Ishikawa (cell line): ENCODE measurements around the gene MID1.

Experiments
- CEBPB ChIP-seq: IDR thresholded peaks from 2 replicates; pipeline ENCODE4 v1.6.1; 2012
- CREB1 ChIP-seq: IDR thresholded peaks from 2 replicates; pipeline ENCODE4 v1.6.1; 2012; ENCODE audit warnings: low read depth
- EGR1 ChIP-seq: IDR thresholded peaks from 2 replicates; pipeline ENCODE4 v1.6.1; 2012
- EP300 ChIP-seq: IDR thresholded peaks from 2 replicates; pipeline ENCODE4 v1.6.1; 2012; ENCODE audit warnings: borderline replicate concordance
- FOXM1 ChIP-seq: IDR thresholded peaks from 2 replicates; pipeline ENCODE4 v1.6.1; 2012; ENCODE audit warnings: low read depth, borderline replicate concordance
- MAX ChIP-seq: IDR thresholded peaks from 2 replicates; pipeline ENCODE4 v1.6.1; 2012
- NFIC ChIP-seq: IDR thresholded peaks from 2 replicates; pipeline ENCODE4 v1.6.1; 2012
- RAD21 ChIP-seq: IDR thresholded peaks from 2 replicates; pipeline ENCODE4 v1.6.1; 2012; ENCODE audit warnings: low read depth
- TAF1 ChIP-seq: IDR thresholded peaks from 2 replicates; pipeline ENCODE4 v1.6.1; 2012; ENCODE audit warnings: low read depth, mild to moderate bottlenecking
- TCF12 ChIP-seq: IDR thresholded peaks from 2 replicates; pipeline ENCODE4 v1.6.1; 2012; ENCODE audit warnings: low read depth
- TEAD4 ChIP-seq: IDR thresholded peaks from 2 replicates; pipeline ENCODE4 v1.6.1; 2012
- USF1 ChIP-seq: IDR thresholded peaks from 2 replicates; pipeline ENCODE4 v1.6.1; 2012
- YY1 ChIP-seq: IDR thresholded peaks from 2 replicates; pipeline ENCODE4 v1.6.1; 2012; ENCODE audit warnings: low read depth
- ZBTB7A ChIP-seq: IDR thresholded peaks from 2 replicates; pipeline ENCODE4 v1.6.1; 2012; ENCODE audit warnings: low read depth
- TF ChIP-seq, protein P1 (sequence below): IDR thresholded peaks from 2 replicates; pipeline ENCODE4 v1.6.1; 2012; ENCODE audit warnings: low read depth, mild to moderate bottlenecking

Gene MID1

GRCh38 chrX:10578527-10578926 lies 41.9 kb downstream of the MID1 start:
- TF ChIP-seq TEAD4 (no peak), ZBTB7A (no peak), NFIC (no peak), EGR1 (no peak), TCF12 (no peak), YY1 (no peak), USF1 (no peak), EP300 (no peak), FOXM1 (no peak), MAX (no peak), TAF1 (no peak), CREB1 (no peak), RAD21 (no peak), CEBPB (no peak)
- TF ChIP-seq, protein P1, sequence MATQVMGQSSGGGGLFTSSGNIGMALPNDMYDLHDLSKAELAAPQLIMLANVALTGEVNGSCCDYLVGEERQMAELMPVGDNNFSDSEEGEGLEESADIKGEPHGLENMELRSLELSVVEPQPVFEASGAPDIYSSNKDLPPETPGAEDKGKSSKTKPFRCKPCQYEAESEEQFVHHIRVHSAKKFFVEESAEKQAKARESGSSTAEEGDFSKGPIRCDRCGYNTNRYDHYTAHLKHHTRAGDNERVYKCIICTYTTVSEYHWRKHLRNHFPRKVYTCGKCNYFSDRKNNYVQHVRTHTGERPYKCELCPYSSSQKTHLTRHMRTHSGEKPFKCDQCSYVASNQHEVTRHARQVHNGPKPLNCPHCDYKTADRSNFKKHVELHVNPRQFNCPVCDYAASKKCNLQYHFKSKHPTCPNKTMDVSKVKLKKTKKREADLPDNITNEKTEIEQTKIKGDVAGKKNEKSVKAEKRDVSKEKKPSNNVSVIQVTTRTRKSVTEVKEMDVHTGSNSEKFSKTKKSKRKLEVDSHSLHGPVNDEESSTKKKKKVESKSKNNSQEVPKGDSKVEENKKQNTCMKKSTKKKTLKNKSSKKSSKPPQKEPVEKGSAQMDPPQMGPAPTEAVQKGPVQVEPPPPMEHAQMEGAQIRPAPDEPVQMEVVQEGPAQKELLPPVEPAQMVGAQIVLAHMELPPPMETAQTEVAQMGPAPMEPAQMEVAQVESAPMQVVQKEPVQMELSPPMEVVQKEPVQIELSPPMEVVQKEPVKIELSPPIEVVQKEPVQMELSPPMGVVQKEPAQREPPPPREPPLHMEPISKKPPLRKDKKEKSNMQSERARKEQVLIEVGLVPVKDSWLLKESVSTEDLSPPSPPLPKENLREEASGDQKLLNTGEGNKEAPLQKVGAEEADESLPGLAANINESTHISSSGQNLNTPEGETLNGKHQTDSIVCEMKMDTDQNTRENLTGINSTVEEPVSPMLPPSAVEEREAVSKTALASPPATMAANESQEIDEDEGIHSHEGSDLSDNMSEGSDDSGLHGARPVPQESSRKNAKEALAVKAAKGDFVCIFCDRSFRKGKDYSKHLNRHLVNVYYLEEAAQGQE: no peak

GRCh38 chrX:10577853-10578252 lies 42.5 kb downstream of the MID1 start:
- TF ChIP-seq FOXM1: no peak

DNA sequence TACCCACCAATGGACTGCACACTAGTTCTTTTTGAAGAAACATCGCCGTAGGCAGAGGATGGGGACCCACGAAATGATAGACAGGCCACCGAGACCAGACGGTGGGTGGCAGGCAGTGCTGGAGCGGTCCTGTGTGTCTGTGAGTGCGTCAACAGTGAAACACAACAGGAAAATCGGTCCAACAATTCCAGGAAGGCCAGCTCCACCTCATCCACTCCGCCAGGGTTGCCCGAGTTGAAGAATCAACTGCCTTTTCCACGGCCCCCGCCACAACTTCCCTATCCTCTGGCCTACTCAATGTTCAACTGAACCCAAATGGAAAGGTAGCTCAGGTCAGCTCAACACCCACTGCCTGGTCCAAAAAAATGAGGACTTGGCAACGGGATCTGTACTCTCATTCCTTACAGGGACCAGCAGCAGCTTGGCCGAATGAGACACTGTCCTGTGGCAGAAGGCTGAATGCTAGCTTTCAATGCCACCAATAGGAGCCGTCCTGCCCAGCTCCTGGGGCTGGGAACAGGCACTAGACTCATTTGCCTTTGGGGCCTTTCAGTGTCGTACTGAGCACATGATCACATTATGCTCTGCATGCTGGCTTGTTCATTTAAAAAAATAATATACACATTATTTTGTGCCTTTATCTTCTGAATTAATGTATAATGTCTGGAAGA lies 43.5 kb downstream of the MID1 start:
- no peak for TF ChIP-seq FOXM1
- TF ChIP-seq CEBPB: no peak
- no peak for TF ChIP-seq RAD21
- no peak for TF ChIP-seq TEAD4
- TF ChIP-seq YY1: no peak
- no peak for TF ChIP-seq EGR1
- no peak for TF ChIP-seq USF1
- no peak for TF ChIP-seq ZBTB7A
- TF ChIP-seq, protein P1: no peak

DNA sequence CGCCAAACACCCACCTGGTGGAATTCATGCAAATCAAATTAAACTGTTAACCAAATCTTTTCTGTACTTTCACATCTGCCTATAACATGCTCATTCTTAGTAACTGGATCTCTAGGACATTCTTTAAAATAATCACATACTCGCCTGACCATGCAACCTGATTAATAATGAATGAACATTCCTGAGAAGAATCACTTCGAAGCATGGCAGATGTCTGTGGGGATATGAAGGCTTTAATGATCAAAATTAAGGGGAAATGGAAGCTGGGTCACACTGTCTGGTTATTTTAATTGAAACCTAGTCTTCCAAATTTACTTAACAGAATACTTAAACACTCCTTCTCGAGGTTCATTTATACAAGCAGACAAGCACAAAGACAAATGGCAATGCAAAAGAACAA lies 44.2 kb downstream of the MID1 start:
- TF ChIP-seq, protein P1: no peak
- TF ChIP-seq FOXM1 (no peak), NFIC (no peak), USF1 (no peak), RAD21 (no peak), TAF1 (no peak), YY1 (no peak), CEBPB (no peak), CREB1 (no peak), EGR1 (no peak), EP300 (no peak), TCF12 (no peak), TEAD4 (no peak)

DNA sequence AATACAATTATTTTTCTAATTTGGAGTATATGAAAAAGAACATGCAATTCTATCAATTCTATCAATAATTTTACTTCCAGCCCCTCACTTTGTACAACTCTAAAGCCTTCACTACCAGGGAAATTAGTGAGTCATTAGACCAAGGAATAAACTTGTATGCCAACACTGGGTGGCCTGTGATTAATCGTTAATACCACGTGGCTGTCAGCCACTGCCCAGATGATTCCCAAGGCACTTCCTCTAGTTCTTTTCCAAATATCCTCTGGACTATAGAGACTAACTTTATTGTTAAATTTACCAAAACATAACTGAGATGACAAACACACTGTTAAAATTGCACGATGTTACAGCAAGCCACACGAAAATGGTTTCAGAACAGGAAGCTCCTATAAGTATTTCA lies 45.7 kb downstream of the MID1 start:
- TF ChIP-seq TEAD4 (no peak), NFIC (no peak), CEBPB (no peak), EGR1 (no peak), RAD21 (no peak), TCF12 (no peak), EP300 (no peak), TAF1 (no peak), ZBTB7A (no peak), USF1 (no peak), CREB1 (no peak), FOXM1 (no peak), MAX (no peak), YY1 (no peak)
- TF ChIP-seq, protein P1: no peak
